ENCODE measurements around the gene PDE4D.

DNA sequence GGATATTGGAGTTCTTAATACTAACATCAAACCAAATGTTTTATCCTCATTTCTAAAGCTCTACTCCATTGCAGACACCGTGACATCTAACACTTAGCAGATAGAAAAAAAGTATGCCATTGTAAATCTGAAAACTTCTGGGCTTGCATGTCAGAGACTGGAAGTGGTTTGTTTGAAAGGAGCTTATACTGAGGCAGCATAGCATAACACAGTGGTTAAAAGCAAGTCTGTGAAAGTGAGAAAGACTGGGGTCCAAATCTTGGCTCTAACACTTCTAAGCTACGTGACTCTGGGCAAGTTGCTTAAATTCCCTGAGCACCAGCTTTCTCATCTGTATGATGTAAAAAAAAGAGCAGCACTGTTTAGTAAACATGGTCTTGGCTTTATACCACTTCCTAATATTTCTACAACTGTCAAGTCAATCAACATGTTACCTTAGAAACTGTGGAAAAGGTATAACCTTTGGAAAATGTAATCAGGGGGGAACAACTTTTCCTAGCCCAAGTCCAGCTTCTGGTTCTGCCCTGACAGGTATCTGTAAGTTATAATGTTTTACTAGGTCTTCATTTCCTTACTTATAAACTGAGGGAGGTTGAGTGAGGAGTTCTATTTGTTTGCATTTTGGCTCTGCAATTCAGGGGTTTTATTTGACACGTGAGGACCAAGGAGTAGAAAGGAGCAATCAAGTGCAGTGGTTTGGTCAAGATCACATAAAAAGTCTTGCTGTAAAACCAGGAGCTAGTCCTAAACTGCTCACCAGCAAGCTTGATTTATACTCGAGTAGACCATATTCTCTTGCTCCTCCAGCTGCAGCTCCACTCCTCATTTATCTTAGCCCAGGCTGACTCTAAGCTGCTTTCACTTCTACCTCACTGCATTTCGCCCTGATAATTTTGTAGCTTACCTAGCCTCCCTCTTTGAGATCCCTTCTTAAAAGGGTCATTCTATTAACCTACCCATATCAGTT lies 769.6 kb downstream of the PDE4D start:
- TF ChIP-seq, protein P1, sequence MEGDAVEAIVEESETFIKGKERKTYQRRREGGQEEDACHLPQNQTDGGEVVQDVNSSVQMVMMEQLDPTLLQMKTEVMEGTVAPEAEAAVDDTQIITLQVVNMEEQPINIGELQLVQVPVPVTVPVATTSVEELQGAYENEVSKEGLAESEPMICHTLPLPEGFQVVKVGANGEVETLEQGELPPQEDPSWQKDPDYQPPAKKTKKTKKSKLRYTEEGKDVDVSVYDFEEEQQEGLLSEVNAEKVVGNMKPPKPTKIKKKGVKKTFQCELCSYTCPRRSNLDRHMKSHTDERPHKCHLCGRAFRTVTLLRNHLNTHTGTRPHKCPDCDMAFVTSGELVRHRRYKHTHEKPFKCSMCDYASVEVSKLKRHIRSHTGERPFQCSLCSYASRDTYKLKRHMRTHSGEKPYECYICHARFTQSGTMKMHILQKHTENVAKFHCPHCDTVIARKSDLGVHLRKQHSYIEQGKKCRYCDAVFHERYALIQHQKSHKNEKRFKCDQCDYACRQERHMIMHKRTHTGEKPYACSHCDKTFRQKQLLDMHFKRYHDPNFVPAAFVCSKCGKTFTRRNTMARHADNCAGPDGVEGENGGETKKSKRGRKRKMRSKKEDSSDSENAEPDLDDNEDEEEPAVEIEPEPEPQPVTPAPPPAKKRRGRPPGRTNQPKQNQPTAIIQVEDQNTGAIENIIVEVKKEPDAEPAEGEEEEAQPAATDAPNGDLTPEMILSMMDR (IDR thresholded peaks at IDR 0.05; ENCODE audit: insufficient read depth, low read depth, low read length), result no peak
- no peak for TF ChIP-seq EZH2 (IDR thresholded peaks at IDR 0.05; ENCODE audit: insufficient read depth, low read length)

Measured in astrocyte (in vitro differentiated cells and primary cell).